ENCODE measurements around the gene SNX22.

The SNX22 gene

GRCh38 chr15:64133623-64134344 is 17.7 kb upstream of the SNX22 start:
- no peak for ATAC-seq
- no peak for TF ChIP-seq SNAI2 (CRISPR knock-in tag; IDR thresholded peaks at IDR 0.05)
- no peak for TF ChIP-seq ZNF565 (CRISPR knock-in tag; conservative IDR thresholded peaks at IDR 0.05; ENCODE audit: low read depth)
- TF ChIP-seq ARNTL (CRISPR knock-in tag; IDR thresholded peaks at IDR 0.05; ENCODE audit: borderline replicate concordance, low read depth), result no peak

DNA sequence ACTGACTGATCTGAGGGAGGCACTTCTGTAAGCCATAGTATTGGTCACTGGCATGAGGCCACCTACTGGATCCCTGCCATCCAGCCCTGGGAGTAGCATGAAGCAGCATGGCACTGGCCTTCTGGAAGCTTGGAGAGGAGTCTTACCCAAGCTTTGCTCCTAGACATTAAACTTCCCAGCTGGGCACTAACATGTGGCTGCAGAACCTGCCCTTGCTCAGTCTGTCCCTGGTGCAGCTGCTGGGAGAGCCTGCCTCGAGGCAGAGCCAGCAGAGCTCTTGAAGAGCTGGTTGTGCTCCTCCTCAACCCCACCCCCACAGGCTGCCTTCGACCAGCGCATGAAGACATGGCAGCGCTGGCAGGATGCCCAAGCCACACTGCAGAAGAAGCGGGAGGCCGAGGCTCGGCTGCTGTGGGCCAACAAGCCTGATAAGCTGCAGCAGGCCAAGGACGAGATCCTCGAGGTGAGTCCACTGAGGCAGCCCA is 17.1 kb upstream of the SNX22 start:
- 0 out of 3 replicates have a peak, but pooled peaks have one; percentile 28 for ATAC-seq
- TF ChIP-seq BACH2 (CRISPR knock-in tag; IDR thresholded peaks at IDR 0.05; ENCODE audit: borderline replicate concordance), result no peak
- no peak for TF ChIP-seq ISL1 (CRISPR knock-in tag; IDR thresholded peaks at IDR 0.05)
- TF ChIP-seq ZNF565 (CRISPR knock-in tag; conservative IDR thresholded peaks at IDR 0.05; ENCODE audit: low read depth), result no peak
- no peak for TF ChIP-seq CREB5 (CRISPR knock-in tag; IDR thresholded peaks at IDR 0.05; ENCODE audit: low read depth)
- TF ChIP-seq CSRNP3 (CRISPR knock-in tag; IDR thresholded peaks at IDR 0.05), result no peak
- no peak for TF ChIP-seq PPARA (CRISPR knock-in tag; IDR thresholded peaks at IDR 0.05; ENCODE audit: borderline replicate concordance)
- TF ChIP-seq GLIS3 (CRISPR knock-in tag; IDR thresholded peaks at IDR 0.05), result no peak
- no peak for TF ChIP-seq POU6F1 (CRISPR knock-in tag; IDR thresholded peaks at IDR 0.05; ENCODE audit: borderline replicate concordance, low read depth)
- no peak for TF ChIP-seq ESRRG (CRISPR knock-in tag; IDR thresholded peaks at IDR 0.05)
- no peak for TF ChIP-seq ZNF8 (CRISPR knock-in tag; IDR thresholded peaks at IDR 0.05)
- no peak for TF ChIP-seq ZFP30 (CRISPR knock-in tag; IDR thresholded peaks at IDR 0.05)
- TF ChIP-seq TCF4 (CRISPR knock-in tag; IDR thresholded peaks at IDR 0.05; ENCODE audit: borderline replicate concordance), result no peak

GRCh38 chr15:64136347-64136746 is 15.2 kb upstream of the SNX22 start:
- TF ChIP-seq RARB (CRISPR knock-in tag; IDR thresholded peaks at IDR 0.05) (no peak), CSRNP3 (CRISPR knock-in tag; IDR thresholded peaks at IDR 0.05) (no peak), CREB5 (CRISPR knock-in tag; IDR thresholded peaks at IDR 0.05; ENCODE audit: low read depth) (no peak), PPARA (CRISPR knock-in tag; IDR thresholded peaks at IDR 0.05; ENCODE audit: borderline replicate concordance) (no peak), ZC3H10 (CRISPR knock-in tag; IDR thresholded peaks at IDR 0.05) (no peak), PATZ1 (CRISPR knock-in tag; IDR thresholded peaks at IDR 0.05; ENCODE audit: borderline replicate concordance) (no peak), GLIS3 (CRISPR knock-in tag; IDR thresholded peaks at IDR 0.05) (no peak), BACH2 (CRISPR knock-in tag; IDR thresholded peaks at IDR 0.05; ENCODE audit: borderline replicate concordance) (no peak), ESRRG (CRISPR knock-in tag; IDR thresholded peaks at IDR 0.05) (no peak), TCF4 (CRISPR knock-in tag; IDR thresholded peaks at IDR 0.05; ENCODE audit: borderline replicate concordance) (no peak), ZNF8 (CRISPR knock-in tag; IDR thresholded peaks at IDR 0.05) (no peak), TOX (CRISPR knock-in tag; IDR thresholded peaks at IDR 0.05; ENCODE audit: borderline replicate concordance) (no peak), ISL1 (CRISPR knock-in tag; IDR thresholded peaks at IDR 0.05) (no peak), ZFP30 (CRISPR knock-in tag; IDR thresholded peaks at IDR 0.05) (no peak), POU6F1 (CRISPR knock-in tag; IDR thresholded peaks at IDR 0.05; ENCODE audit: borderline replicate concordance, low read depth) (no peak), ZNF565 (CRISPR knock-in tag; conservative IDR thresholded peaks at IDR 0.05; ENCODE audit: low read depth) (no peak), CSDC2 (CRISPR knock-in tag; IDR thresholded peaks at IDR 0.05) (no peak), ZFP3 (CRISPR knock-in tag; IDR thresholded peaks at IDR 0.05) (no peak), ARNTL (CRISPR knock-in tag; IDR thresholded peaks at IDR 0.05; ENCODE audit: borderline replicate concordance, low read depth) (no peak)
- TF ChIP-seq, protein P1, sequence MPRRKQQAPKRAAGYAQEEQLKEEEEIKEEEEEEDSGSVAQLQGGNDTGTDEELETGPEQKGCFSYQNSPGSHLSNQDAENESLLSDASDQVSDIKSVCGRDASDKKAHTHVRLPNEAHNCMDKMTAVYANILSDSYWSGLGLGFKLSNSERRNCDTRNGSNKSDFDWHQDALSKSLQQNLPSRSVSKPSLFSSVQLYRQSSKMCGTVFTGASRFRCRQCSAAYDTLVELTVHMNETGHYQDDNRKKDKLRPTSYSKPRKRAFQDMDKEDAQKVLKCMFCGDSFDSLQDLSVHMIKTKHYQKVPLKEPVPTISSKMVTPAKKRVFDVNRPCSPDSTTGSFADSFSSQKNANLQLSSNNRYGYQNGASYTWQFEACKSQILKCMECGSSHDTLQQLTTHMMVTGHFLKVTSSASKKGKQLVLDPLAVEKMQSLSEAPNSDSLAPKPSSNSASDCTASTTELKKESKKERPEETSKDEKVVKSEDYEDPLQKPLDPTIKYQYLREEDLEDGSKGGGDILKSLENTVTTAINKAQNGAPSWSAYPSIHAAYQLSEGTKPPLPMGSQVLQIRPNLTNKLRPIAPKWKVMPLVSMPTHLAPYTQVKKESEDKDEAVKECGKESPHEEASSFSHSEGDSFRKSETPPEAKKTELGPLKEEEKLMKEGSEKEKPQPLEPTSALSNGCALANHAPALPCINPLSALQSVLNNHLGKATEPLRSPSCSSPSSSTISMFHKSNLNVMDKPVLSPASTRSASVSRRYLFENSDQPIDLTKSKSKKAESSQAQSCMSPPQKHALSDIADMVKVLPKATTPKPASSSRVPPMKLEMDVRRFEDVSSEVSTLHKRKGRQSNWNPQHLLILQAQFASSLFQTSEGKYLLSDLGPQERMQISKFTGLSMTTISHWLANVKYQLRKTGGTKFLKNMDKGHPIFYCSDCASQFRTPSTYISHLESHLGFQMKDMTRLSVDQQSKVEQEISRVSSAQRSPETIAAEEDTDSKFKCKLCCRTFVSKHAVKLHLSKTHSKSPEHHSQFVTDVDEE (CRISPR knock-in tag; IDR thresholded peaks at IDR 0.05), result no peak
- no peak for ATAC-seq
